ENCODE data around the gene SPEF2.

GRCh38 chr5:35741126-35741716 lies 123.6 kb downstream of the SPEF2 start:
- TF ChIP-seq POLR2AphosphoS5 (IDR thresholded peaks at IDR 0.05; ENCODE audit: low read depth, low read length) (no peak), POLR2A (IDR thresholded peaks at IDR 0.05; ENCODE audit: low read depth, low read length) (no peak), TAF1 (IDR thresholded peaks at IDR 0.05; ENCODE audit: low read depth, low read length) (no peak)

All from GM12891 (cell line).